Mesendoderm (in vitro differentiated cells): Measurements from ENCODE around the gene CCDC13.

Experiments used
- DNase-seq: peaks from one replicate; pipeline ENCODE4 v3.0.0; 2013
- H2AK5ac ChIP-seq: 2 replicates; pipeline ENCODE4 v1.6.1; 2013; ENCODE audit warnings: low read length, inconsistent platforms
- H2BK120ac ChIP-seq: 2 replicates; pipeline ENCODE4 v1.6.1; 2013; ENCODE audit warnings: low read depth, mild to moderate bottlenecking, low read length, moderate library complexity, mixed read lengths
- H2BK15ac ChIP-seq: replicated peaks from 2 replicates; pipeline ENCODE4 v1.6.1; 2013; ENCODE audit warnings: low read depth, mild to moderate bottlenecking, moderate library complexity
- H2BK5ac ChIP-seq: 2 replicates; pipeline ENCODE4 v1.6.1; 2013; ENCODE audit warnings: low read length, inconsistent platforms
- H3K18ac ChIP-seq: 2 replicates; pipeline ENCODE4 v1.6.1; 2013; ENCODE audit warnings: mild to moderate bottlenecking, low read length, mixed read lengths
- H3K23ac ChIP-seq: one replicate; pipeline ENCODE4 v1.6.1; 2013; ENCODE audit warnings: low read length
- H3K27ac ChIP-seq: 2 replicates; pipeline ENCODE4 v1.5.1; 2013; ENCODE audit warnings: low read depth, mild to moderate bottlenecking, inconsistent platforms, low read length, moderate library complexity
- H3K27me3 ChIP-seq: 2 replicates; pipeline ENCODE4 v1.6.1; 2013; ENCODE audit warnings: low read length, control low read depth, mild to moderate bottlenecking, inconsistent platforms; ENCODE audit not compliant: insufficient read depth, poor library complexity
- H3K36me3 ChIP-seq: 2 replicates; pipeline ENCODE4 v1.6.1; 2013; ENCODE audit warnings: low read length, inconsistent platforms; ENCODE audit not compliant: control insufficient read depth, insufficient read depth
- H3K4ac ChIP-seq: one replicate; pipeline ENCODE4 v1.6.1; 2013; ENCODE audit warnings: low read depth, mild to moderate bottlenecking, low read length, moderate library complexity
- H3K4me1 ChIP-seq: 2 replicates; pipeline ENCODE4 v1.6.1; 2013; ENCODE audit warnings: low read depth, low read length, inconsistent platforms; ENCODE audit not compliant: control insufficient read depth
- H3K4me2 ChIP-seq: 2 replicates; pipeline ENCODE4 v1.6.1; 2013; ENCODE audit warnings: low read length
- H3K4me3 ChIP-seq: 2 replicates; pipeline ENCODE4 v1.5.1; 2013; ENCODE audit warnings: mild to moderate bottlenecking, low read length
- H3K56ac ChIP-seq: one replicate; pipeline ENCODE4 v1.6.1; 2013; ENCODE audit warnings: low read length
- H3K79me1 ChIP-seq: 2 replicates; pipeline ENCODE4 v1.6.1; 2013; ENCODE audit warnings: low read length, inconsistent platforms
- H3K79me2 ChIP-seq: 2 replicates; pipeline ENCODE4 v1.6.1; 2013; ENCODE audit warnings: mild to moderate bottlenecking, low read length; ENCODE audit not compliant: control insufficient read depth, insufficient read depth
- H3K9ac ChIP-seq: 2 replicates; pipeline ENCODE4 v1.6.1; 2013; ENCODE audit warnings: low read length, inconsistent platforms
- H4K5ac ChIP-seq: one replicate; pipeline ENCODE4 v1.6.1; 2013; ENCODE audit warnings: low read length
- H4K8ac ChIP-seq: one replicate; pipeline ENCODE4 v1.6.1; 2013; ENCODE audit warnings: low read depth, mild to moderate bottlenecking, control low read depth, low read length, moderate library complexity
- WGBS: extraction: QIAGEN DNeasy Blood & Tissue Kit; methylation state at CpG from one replicate; pipeline ENCODE4 v1.1.7; 2013; ENCODE audit warnings: low lambda C conversion rate, missing lambda C conversion rate; ENCODE audit not compliant: insufficient coverage; ENCODE audit errors: extremely low coverage; 5-methylcytosine and 5-hydroxymethylcytosine counted together

The CCDC13 gene

DNA sequence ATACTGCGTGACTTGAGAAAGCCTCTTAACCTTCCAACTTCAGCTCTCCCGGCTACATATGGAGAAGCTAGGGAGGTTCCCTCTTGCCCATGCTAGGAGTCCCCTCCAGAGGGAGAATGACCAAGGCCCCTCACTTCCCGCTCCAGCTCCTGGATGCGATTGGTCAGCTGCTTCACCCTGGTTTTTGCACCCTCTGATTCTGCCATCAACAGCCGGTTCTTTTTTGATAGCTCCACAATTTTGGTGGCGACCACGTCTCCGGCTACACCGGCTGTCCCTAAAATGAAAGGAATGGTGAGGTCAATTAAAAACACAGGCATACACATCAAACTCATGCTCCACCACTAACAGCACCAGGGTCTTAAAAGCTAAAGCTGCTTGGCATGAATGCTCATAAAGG, 20.6 kb downstream of the CCDC13 start:
- Histone ChIP-seq H3K18ac (no peak overlapping the region), H4K8ac (no peak overlapping the region), H3K56ac (no peak overlapping the region), H4K5ac (no peak overlapping the region), H3K27me3 (no peaks in the 10 kb centered on the region), H2BK120ac (no peak overlapping the region), H2BK5ac (no peak overlapping the region), H3K4me1 (no peaks in the 10 kb centered on the region), H3K4me2 (no peak overlapping the region), H3K23ac (no peak overlapping the region), H2AK5ac (no peak overlapping the region), H3K4me3 (no peak overlapping the region), H3K9ac (no peak overlapping the region), H3K27ac (no peak overlapping the region), H3K36me3 (no peaks in the 10 kb centered on the region), H3K4ac (no peak overlapping the region), H3K79me1 (no peaks in the 10 kb centered on the region), H2BK15ac (no peak overlapping the region), H3K79me2 (no peaks in the 10 kb centered on the region)
- DNase-seq: no peak
- no CpG with 5 or more reads among the region's 9 CpGs for WGBS

DNA sequence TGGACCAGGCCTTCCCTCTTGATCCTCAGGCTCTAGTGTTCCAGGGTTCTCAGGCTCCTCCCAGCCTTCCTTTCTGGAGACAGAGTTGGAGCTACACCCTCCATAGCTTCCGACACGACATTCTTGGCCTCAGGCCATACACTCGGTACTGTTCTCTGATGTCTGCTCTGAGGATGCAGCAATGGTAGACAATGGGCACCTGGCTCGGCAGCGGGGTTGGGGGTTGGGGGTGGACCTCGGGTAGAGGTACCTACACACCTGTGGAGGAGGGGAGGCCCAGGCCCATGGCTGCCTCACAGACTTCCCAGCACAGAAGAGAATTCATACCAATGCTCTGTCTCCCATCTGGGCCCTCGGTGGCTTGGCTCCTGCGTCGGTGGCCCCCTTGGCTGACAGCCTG, 21.4 kb downstream of the CCDC13 start:
- no CpG with 5 or more reads among the region's 9 CpGs for WGBS
- Histone ChIP-seq H3K79me1 (no peaks in the 10 kb centered on the region), H3K27ac (no peak overlapping the region), H3K79me2 (no peaks in the 10 kb centered on the region), H3K23ac (no peak overlapping the region), H3K36me3 (no peaks in the 10 kb centered on the region), H2BK120ac (no peak overlapping the region), H3K4ac (no peak overlapping the region), H4K8ac (no peak overlapping the region), H2BK5ac (no peak overlapping the region), H2AK5ac (no peak overlapping the region), H3K9ac (no peak overlapping the region), H3K18ac (no peak overlapping the region), H3K4me2 (no peak overlapping the region), H3K27me3 (no peaks in the 10 kb centered on the region), H3K4me1 (no peaks in the 10 kb centered on the region), H2BK15ac (no peak overlapping the region), H3K56ac (no peak overlapping the region), H3K4me3 (no peak overlapping the region), H4K5ac (no peak overlapping the region)
- no peak for DNase-seq

DNA sequence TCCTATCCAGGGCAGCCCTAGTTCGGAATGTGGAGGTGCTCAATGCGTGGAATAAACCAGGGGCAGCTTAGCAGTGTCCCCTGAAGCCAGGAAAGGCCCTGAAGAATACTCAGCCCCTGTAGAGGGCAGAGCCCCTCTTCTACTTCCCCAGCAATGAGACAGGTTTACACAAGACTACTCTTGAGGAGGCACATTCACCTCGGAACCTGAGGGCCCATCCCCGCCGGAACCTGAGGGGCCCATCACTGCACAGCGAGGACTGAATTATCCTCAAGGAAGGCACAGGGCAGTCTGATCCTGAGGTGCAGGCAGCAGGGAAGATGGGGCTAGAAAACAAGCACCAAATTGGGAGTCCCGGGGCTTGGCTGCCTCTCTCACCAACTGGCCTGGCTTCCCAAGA, 22.2 kb downstream of the CCDC13 start:
- Histone ChIP-seq H3K4ac (no peak overlapping the region), H2BK120ac (no peak overlapping the region), H3K79me2 (no peaks in the 10 kb centered on the region), H3K4me1 (no peaks in the 10 kb centered on the region), H2BK15ac (no peak overlapping the region), H3K56ac (no peak overlapping the region), H3K27ac (no peak overlapping the region), H3K18ac (no peak overlapping the region), H3K27me3 (no peaks in the 10 kb centered on the region), H3K4me2 (no peak overlapping the region), H3K36me3 (no peaks in the 10 kb centered on the region), H2BK5ac (no peak overlapping the region), H2AK5ac (no peak overlapping the region), H3K23ac (no peak overlapping the region), H3K4me3 (no peak overlapping the region), H4K8ac (no peak overlapping the region), H3K9ac (no peak overlapping the region), H3K79me1 (no peaks in the 10 kb centered on the region), H4K5ac (no peak overlapping the region)
- DNase-seq: no peak
- WGBS: no CpG with 5 or more reads among the region's 7 CpGs

DNA sequence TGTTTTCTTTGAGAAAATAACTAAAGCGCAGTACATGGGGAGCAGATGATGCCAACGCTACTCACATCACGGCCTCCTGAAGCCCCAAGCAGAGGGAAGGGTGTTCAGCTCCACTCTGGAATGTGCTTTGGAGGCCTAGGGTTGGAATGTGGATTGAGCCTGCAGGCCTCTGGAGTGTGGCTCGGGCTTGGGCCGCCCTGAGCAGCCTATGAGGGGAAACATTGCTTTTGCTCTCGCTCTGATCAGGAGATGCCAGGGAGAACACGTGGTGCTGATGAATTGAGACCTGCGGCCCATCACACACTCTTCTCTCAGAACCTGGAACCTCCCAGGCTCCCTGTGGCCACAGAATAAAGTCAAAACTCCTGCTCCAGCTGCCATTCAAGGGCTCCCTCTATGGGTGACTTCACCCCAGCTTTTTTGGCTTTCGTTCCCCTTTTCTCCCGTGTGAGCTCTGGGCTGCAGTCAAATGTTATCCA, 23.3 kb downstream of the CCDC13 start:
- no CpG with 5 or more reads among the region's 10 CpGs for whole genome bisulfite sequencing
- Histone ChIP-seq H3K23ac (no peak overlapping the region), H3K4ac (no peak overlapping the region)

GRCh38 chr3:42749025-42749752, 23.9 kb downstream of the CCDC13 start:
- Histone ChIP-seq H2BK5ac (no peak overlapping the region), H3K9ac (no peak overlapping the region), H3K18ac (no peak overlapping the region), H2BK120ac (no peak overlapping the region), H2AK5ac (no peak overlapping the region), H2BK15ac (no peak overlapping the region), H3K36me3 (no peaks in the 10 kb centered on the region), H3K23ac (no peak overlapping the region), H3K4me3 (no peak overlapping the region), H3K4me2 (no peak overlapping the region), H3K4me1 (no peaks in the 10 kb centered on the region), H3K79me1 (no peaks in the 10 kb centered on the region), H3K56ac (no peak overlapping the region), H3K4ac (no peak overlapping the region), H3K79me2 (no peaks in the 10 kb centered on the region), H4K8ac (no peak overlapping the region), H4K5ac (no peak overlapping the region), H3K27me3 (no peaks in the 10 kb centered on the region), H3K27ac (no peak overlapping the region)
- WGBS: no CpG with 5 or more reads among the region's 10 CpGs
- DNase-seq: no peak

More for the DNA sequence above, 23.3 kb downstream of the CCDC13 start:
- Histone ChIP-seq H3K4me2 (no peak overlapping the region), H3K27ac (no peak overlapping the region), H3K79me2 (no peaks in the 10 kb centered on the region), H3K4me1 (no peaks in the 10 kb centered on the region), H3K56ac (peak overlapping the region; percentile 68), H4K8ac (no peak overlapping the region), H3K36me3 (no peaks in the 10 kb centered on the region), H3K79me1 (no peaks in the 10 kb centered on the region), H3K18ac (no peak overlapping the region), H3K9ac (no peak overlapping the region), H2BK120ac (no peak overlapping the region), H2BK15ac (no peak overlapping the region), H3K4me3 (no peak overlapping the region), H2AK5ac (no peak overlapping the region), H3K27me3 (no peaks in the 10 kb centered on the region), H2BK5ac (no peak overlapping the region), H4K5ac (no peak overlapping the region)
- peak; percentile 92 for DNase-seq

DNA sequence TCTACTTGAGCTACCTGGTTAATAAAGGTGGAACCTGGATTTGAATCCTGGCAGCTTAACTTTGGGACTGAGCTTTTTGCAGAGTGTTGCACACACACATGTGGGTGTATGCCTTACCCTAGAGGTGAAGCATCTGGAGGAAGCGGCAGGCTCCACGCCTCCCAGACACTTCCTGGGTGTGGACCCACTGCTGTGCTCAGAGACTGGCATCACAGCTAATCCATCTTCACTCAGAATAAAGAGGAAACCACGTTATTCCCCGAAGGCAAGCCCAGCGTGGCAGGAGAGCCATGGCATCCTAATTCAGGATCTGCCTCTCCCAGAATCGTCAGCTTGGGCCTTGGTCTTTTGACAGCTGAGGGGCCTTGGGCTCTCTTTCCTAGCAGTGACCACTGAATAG, 25.5 kb downstream of the CCDC13 start:
- no peak overlapping the region for H2BK120ac ChIP-seq
- H2BK15ac ChIP-seq: no peak overlapping the region
- no peak overlapping the region for H3K4me2 ChIP-seq

More for the DNA sequence above, 25.5 kb downstream of the CCDC13 start:
- H2AK5ac ChIP-seq: no peak overlapping the region
- H3K18ac ChIP-seq: no peak overlapping the region
- no peak overlapping the region for H4K5ac ChIP-seq
- H3K27ac ChIP-seq: no peak overlapping the region
- H2BK5ac ChIP-seq: no peak overlapping the region
- no CpG with 5 or more reads among the region's 6 CpGs for WGBS
- H3K4me1 ChIP-seq: no peaks in the 10 kb centered on the region
- H3K79me2 ChIP-seq: no peaks in the 10 kb centered on the region
- H3K4me3 ChIP-seq: no peak overlapping the region
- DNase-seq: no peak
- H3K23ac ChIP-seq: no peak overlapping the region
- H3K27me3 ChIP-seq: no peaks in the 10 kb centered on the region
- no peaks in the 10 kb centered on the region for H3K79me1 ChIP-seq
- no peak overlapping the region for H3K4ac ChIP-seq
- H3K36me3 ChIP-seq: no peaks in the 10 kb centered on the region
- no peak overlapping the region for H3K56ac ChIP-seq
- no peak overlapping the region for H3K9ac ChIP-seq
- H4K8ac ChIP-seq: no peak overlapping the region
